A673 (cell line): Measurements from ENCODE around the gene COG1. TPM values are rescaled to one million over a fixed set of nuclear protein-coding genes. Genes with fewer than 3 reads are reported as not detected.

Source experiments
- BruUV-seq: library from RNA; stranded (reverse); fragments of 400-500 nt; replicated peaks from 2 replicates; lab custom pipeline; 2021; lab: Mats Ljungman, UMichigan
- CTCF ChIA-PET: fragments of 300-600 bp; sonication (Branson Sonifier 250); formaldehyde crosslinking; loops from one replicate; lab custom pipeline; 2022; ENCODE audit warnings: antibody characterized with exemption; lab: Charles Lee
- POLR2A ChIA-PET: fragments of 300-600 bp; sonication (Branson Sonifier 250); formaldehyde crosslinking; loops from one replicate; lab custom pipeline; 2022; ENCODE audit warnings: antibody characterized with exemption; ENCODE audit not compliant: low non-redundant PET; lab: Charles Lee
- DNase-seq: peaks from one replicate; pipeline ENCODE4 v3.0.0-alpha.2; 2015; ENCODE audit warnings: low spot score
- H3K27ac ChIP-seq: fragments of 200-600 bp; sonication (generic); 2 replicates; pipeline ENCODE4 v1.5.1; 2016; ENCODE audit warnings: mixed run types, low read depth, mild to moderate bottlenecking, mixed read lengths, antibody characterized with exemption, low read length; ENCODE audit not compliant: poor library complexity, severe bottlenecking
- H3K27me3 ChIP-seq: fragments of 200-600 bp; sonication (generic); replicated peaks from 2 replicates; pipeline ENCODE4 v1.6.1; 2017; ENCODE audit warnings: mixed run types, low read depth, mild to moderate bottlenecking, mixed read lengths, antibody characterized with exemption, low read length; ENCODE audit not compliant: insufficient read depth, poor library complexity
- H3K36me3 ChIP-seq: fragments of 200-600 bp; sonication (generic); 2 replicates; pipeline ENCODE4 v1.6.1; 2016; ENCODE audit warnings: mixed run types, mild to moderate bottlenecking, mixed read lengths, antibody characterized with exemption, low read length; ENCODE audit not compliant: insufficient read depth, poor library complexity, severe bottlenecking
- H3K4me1 ChIP-seq: fragments of 200-600 bp; sonication (generic); 2 replicates; pipeline ENCODE4 v1.6.1; 2017; ENCODE audit warnings: mixed run types, mild to moderate bottlenecking, mixed read lengths, antibody characterized with exemption, low read length; ENCODE audit not compliant: insufficient read depth, poor library complexity, severe bottlenecking
- H3K4me3 ChIP-seq: fragments of 200-600 bp; sonication (generic); 2 replicates; pipeline ENCODE4 v1.5.1; 2016; ENCODE audit warnings: low read depth, mixed run types, mild to moderate bottlenecking, mixed read lengths, low read length; ENCODE audit not compliant: poor library complexity, severe bottlenecking
- H3K9me3 ChIP-seq: fragments of 200-600 bp; sonication (generic); 2 replicates; pipeline ENCODE4 v1.6.1; 2016; ENCODE audit warnings: mixed run types, low read depth, mild to moderate bottlenecking, mixed read lengths, antibody characterized with exemption, low read length; ENCODE audit not compliant: poor library complexity, severe bottlenecking
- CTCF ChIP-seq: fragments of 300-800, 200-600 bp; sonication (generic); conservative IDR thresholded peaks from 2 replicates; pipeline ENCODE4 v1.5.1; 2017; ENCODE audit warnings: low read depth, mild to moderate bottlenecking, antibody characterized with exemption, low read length, moderate library complexity, mixed read lengths
- EZH2 ChIP-seq: fragments of 200-600 bp; sonication (generic); IDR thresholded peaks from 2 replicates; pipeline ENCODE4 v1.6.1; 2017; ENCODE audit warnings: borderline replicate concordance, low read depth, mild to moderate bottlenecking, mixed read lengths, antibody characterized with exemption, low read length; ENCODE audit not compliant: poor library complexity, severe bottlenecking
- intact Hi-C: fragments of 100-400 bp; cut with micrococcal nuclease; formaldehyde crosslinking; loops from one replicate; pipeline ENCODE4 v1.10.0; 2022; ENCODE audit not compliant: unreplicated experiment
- total RNA-seq: library from RNA; stranded (reverse); gene quantifications from 2 replicates; pipeline ENCODE4 v1.2.3, GENCODE V29; 2021

The COG1 gene
- total RNA-seq, 1 experiment from 2014 or later: 32.2 TPM

DNA sequence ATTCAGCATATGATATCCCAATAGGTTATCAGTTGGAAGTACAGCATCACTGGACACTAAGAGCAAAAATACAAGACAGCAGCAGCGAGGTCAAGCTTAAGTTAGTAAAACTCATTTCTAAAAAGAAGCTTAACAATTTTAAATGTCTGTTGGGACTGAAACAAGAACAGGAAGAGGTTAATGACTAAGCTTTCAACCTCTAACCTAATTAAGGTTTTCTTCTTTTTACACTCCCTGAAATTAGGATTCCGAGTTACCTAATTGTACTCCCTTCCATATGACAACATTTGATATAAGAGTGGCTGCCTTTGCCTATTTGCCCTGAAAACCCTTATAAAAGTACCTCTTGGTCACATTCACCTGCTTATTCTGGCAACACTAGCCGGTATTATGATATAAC lies 34.5 kb downstream of the COG1 start:
- TF ChIP-seq CTCF (no peak), EZH2 (no peak)
- Histone ChIP-seq H3K9me3 (no peaks in the 10 kb centered on the region), H3K4me3 (no peak overlapping the region), H3K27me3 (no peaks in the 10 kb centered on the region), H3K27ac (peak overlapping the region; percentile 15), H3K36me3 (no peaks in the 10 kb centered on the region), H3K4me1 (peaks cover 24% of the 10 kb centered on the region)
- intact Hi-C loops: no loop called here
- no TSS peak for BruUV-seq
- CTCF ChIA-PET: no interaction called here
- DNase-seq: no peak
- POLR2A ChIA-PET: no interaction called here

DNA sequence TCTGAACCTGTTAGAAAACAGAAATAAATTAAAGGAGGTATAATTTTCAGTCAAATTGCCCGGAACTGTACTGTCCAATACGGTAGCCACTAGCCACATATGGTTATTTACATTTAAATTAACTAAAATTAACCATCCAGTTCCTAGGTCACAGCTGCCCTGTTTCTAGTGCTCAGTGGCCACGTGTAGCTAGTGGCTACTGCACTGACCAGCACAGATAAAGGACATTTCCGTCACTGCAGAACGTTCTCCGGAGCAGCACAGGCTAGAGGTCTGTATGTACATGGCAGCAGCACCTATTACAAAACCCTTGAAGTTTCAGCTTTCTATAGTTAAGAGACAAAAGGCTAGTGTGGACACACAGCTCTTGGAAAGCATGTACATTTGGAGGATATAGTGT lies 35.1 kb downstream of the COG1 start:
- no peaks in the 10 kb centered on the region for H3K27me3 ChIP-seq
- ChIA-PET CTCF (no interaction called here), POLR2A (no interaction called here)
- BruUV-seq: no TSS peak
- no peak for DNase-seq
- no peaks in the 10 kb centered on the region for H3K9me3 ChIP-seq
- peaks cover 24% of the 10 kb centered on the region for H3K4me1 ChIP-seq
- intact Hi-C loops: no loop called here
- H3K4me3 ChIP-seq: no peak overlapping the region
- peak overlapping the region; percentile 22 for H3K27ac ChIP-seq
- no peaks in the 10 kb centered on the region for H3K36me3 ChIP-seq
- TF ChIP-seq CTCF: no peak

GRCh38 chr17:73228748-73229236 lies 35.9 kb downstream of the COG1 start:
- Histone ChIP-seq H3K4me1 (peaks cover 26% of the 10 kb centered on the region), H3K27me3 (no peaks in the 10 kb centered on the region), H3K27ac (peak overlapping the region; percentile 45), H3K36me3 (no peaks in the 10 kb centered on the region), H3K9me3 (no peaks in the 10 kb centered on the region), H3K4me3 (no peak overlapping the region)
- POLR2A ChIA-PET: no interaction called here
- TF ChIP-seq EZH2 (no peak), CTCF (no peak)
- peak; percentile 77 for DNase-seq
- intact Hi-C loops: no loop called here
- CTCF ChIA-PET: no interaction called here
- BruUV-seq: TSS peak; percentile 5
